Testis (tissue), 2 donors: ENCODE measurements around the gene SDK2.

ENCODE experiments used
- POLR2A ChIP-seq: fragments of 450-650 bp; IDR thresholded peaks from one replicate; pipeline ENCODE4 v1.6.1; 2017; ENCODE audit warnings: antibody characterized with exemption, mild to moderate bottlenecking, moderate library complexity
- TF ChIP-seq, protein P1 (sequence below), 3 experiments: fragments of 450-650 bp in 2 of 3; fragments of 200-600 bp in 1 of 3; sonication (generic) in 1 of 3; IDR thresholded peaks; one replicate each; pipeline ENCODE4 v1.5.1; 2016 to 2019; ENCODE audit warnings: antibody characterized with exemption in 3 of 3, mild to moderate bottlenecking in 2 of 3, moderate library complexity in 1 of 3

DNA sequence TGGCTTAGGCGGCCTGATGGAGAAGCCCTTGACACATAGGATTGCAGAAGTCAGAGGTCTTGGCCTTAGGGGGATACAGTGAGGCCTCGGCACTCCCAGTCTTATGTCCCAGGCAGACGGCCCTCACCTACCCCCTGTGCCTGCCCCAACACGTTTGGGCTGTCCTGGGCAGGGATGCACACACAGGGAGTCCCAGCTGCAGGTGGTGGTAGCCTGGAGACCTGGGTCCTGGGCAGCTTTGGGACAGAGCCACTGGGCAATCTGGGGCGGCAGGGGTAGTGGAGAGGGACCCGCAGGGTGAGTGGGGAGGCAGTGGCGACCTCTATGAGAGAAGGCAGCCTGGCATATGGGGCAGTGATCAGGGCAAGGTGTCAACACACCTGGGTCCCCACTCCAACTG, 48.3 kb downstream of the SDK2 start:
- TF ChIP-seq, protein P1, sequence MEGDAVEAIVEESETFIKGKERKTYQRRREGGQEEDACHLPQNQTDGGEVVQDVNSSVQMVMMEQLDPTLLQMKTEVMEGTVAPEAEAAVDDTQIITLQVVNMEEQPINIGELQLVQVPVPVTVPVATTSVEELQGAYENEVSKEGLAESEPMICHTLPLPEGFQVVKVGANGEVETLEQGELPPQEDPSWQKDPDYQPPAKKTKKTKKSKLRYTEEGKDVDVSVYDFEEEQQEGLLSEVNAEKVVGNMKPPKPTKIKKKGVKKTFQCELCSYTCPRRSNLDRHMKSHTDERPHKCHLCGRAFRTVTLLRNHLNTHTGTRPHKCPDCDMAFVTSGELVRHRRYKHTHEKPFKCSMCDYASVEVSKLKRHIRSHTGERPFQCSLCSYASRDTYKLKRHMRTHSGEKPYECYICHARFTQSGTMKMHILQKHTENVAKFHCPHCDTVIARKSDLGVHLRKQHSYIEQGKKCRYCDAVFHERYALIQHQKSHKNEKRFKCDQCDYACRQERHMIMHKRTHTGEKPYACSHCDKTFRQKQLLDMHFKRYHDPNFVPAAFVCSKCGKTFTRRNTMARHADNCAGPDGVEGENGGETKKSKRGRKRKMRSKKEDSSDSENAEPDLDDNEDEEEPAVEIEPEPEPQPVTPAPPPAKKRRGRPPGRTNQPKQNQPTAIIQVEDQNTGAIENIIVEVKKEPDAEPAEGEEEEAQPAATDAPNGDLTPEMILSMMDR (IDR thresholded peaks at IDR 0.05): no peak
- no peak for TF ChIP-seq POLR2A
